PFSK-1 (cell line): ENCODE measurements around the gene DEFB125.

Experiments used
- POLR2AphosphoS5 ChIP-seq: IDR thresholded peaks from 2 replicates; pipeline ENCODE4 v1.6.1; 2012; ENCODE audit warnings: low read depth, mild to moderate bottlenecking, control low read depth, low read length, moderate library complexity
- REST ChIP-seq, 2 experiments: IDR thresholded peaks; 2 replicates each; pipeline versions ENCODE4 v1.6.1 to v1.8.0; 2011 to 2012; ENCODE audit warnings: low read depth in 2 of 2, low read length in 2 of 2, control low read depth in 1 of 2, inconsistent platforms in 1 of 2, mild to moderate bottlenecking in 1 of 2, moderate library complexity in 1 of 2; ENCODE audit not compliant: insufficient read depth in 1 of 2
- SIN3A ChIP-seq: IDR thresholded peaks from 2 replicates; pipeline ENCODE4 v1.6.1; 2012; ENCODE audit warnings: mild to moderate bottlenecking, low read length, moderate library complexity, borderline replicate concordance; ENCODE audit not compliant: insufficient read depth

GRCh38 chr20:77231-77630 lies 10.2 kb upstream of the DEFB125 start:
- TF ChIP-seq POLR2AphosphoS5 = no peak
- no peak for TF ChIP-seq SIN3A
- no peak for TF ChIP-seq REST (IDR thresholded peaks at IDR 0.05; ENCODE audit: insufficient read depth in 1 of 2, low read depth in 2 of 2, low read length in 2 of 2)
